ENCODE results near the gene USP40. TPM values are rescaled to one million over a fixed set of nuclear protein-coding genes. Genes with fewer than 3 reads are reported as not detected.

The USP40 gene
- total RNA-seq, 1 experiment from 2014 or later = 127 TPM

GRCh38 chr2:233455491-233455890 lies 111.1 kb downstream of the USP40 start:
- peaks cover 41% of the 10 kb centered on the region; the same call in 1 of the 2 replicates for H3K36me3 ChIP-seq (ENCODE audit: low read depth)
- no peaks in the 10 kb centered on the region for H3K27me3 ChIP-seq (ENCODE audit: insufficient read depth, low read depth)
- no peaks in the 10 kb centered on the region for H4K20me1 ChIP-seq (ENCODE audit: insufficient read depth)
- no peaks in the 10 kb centered on the region for H3K79me2 ChIP-seq (ENCODE audit: low read depth)
- ChIA-PET CTCF (no interaction called here), POLR2A (ENCODE audit: unreplicated experiment) (interaction anchor here (0.6 kb wide), 2 partner anchors 393 to 1496 kb away, joined by 3 to 4 read pairs; partner anchors contain the start of gene SH3BP4)
- no peak overlapping the region for H3K27ac ChIP-seq
- no TSS peak for BruUV-seq (replicated peaks)
- H2AFZ ChIP-seq = no peak overlapping the region
- DNase-seq = no peak
- H3K4me3 ChIP-seq = no peak overlapping the region
- no peaks in the 10 kb centered on the region for H3K9me2 ChIP-seq (ENCODE audit: insufficient read depth)
- no peaks in the 10 kb centered on the region for H3K9me3 ChIP-seq (ENCODE audit: insufficient read depth, low read depth)
- H3F3A ChIP-seq (ENCODE audit: insufficient read depth, low read depth) = no peaks in the 10 kb centered on the region
- intact Hi-C loops (cut with micrococcal nuclease; ENCODE audit: unreplicated experiment) = no loop called here
- H3K4me2 ChIP-seq = no peak overlapping the region
- no peak for TF ChIP-seq EZH2 (IDR thresholded peaks at IDR 0.05; ENCODE audit: low read depth)
- TF ChIP-seq CTCF (conservative IDR thresholded peaks at IDR 0.05) = no peak
- H3K4me1 ChIP-seq (replicated peaks; ENCODE audit: insufficient read depth) = no peaks in the 10 kb centered on the region

- TF ChIP-seq EZH2 (IDR thresholded peaks at IDR 0.05; ENCODE audit: low read depth) (no peak), CTCF (conservative IDR thresholded peaks at IDR 0.05) (no peak)
- Histone ChIP-seq H3K4me3 (no peak overlapping the region), H3K36me3 (ENCODE audit: low read depth) (peaks cover 41% of the 10 kb centered on the region; the same call in 1 of the 2 replicates), H3K9me2 (ENCODE audit: insufficient read depth) (no peaks in the 10 kb centered on the region), H3K27ac (no peak overlapping the region), H3K27me3 (ENCODE audit: insufficient read depth, low read depth) (no peaks in the 10 kb centered on the region), H4K20me1 (ENCODE audit: insufficient read depth) (no peaks in the 10 kb centered on the region), H3K4me1 (replicated peaks; ENCODE audit: insufficient read depth) (no peaks in the 10 kb centered on the region), H3F3A (ENCODE audit: insufficient read depth, low read depth) (no peaks in the 10 kb centered on the region), H3K9me3 (ENCODE audit: insufficient read depth, low read depth) (no peaks in the 10 kb centered on the region), H3K79me2 (ENCODE audit: low read depth) (no peaks in the 10 kb centered on the region), H3K4me2 (no peak overlapping the region), H2AFZ (no peak overlapping the region)
- intact Hi-C loops (cut with micrococcal nuclease; ENCODE audit: unreplicated experiment) = no loop called here
- POLR2A ChIA-PET (ENCODE audit: unreplicated experiment) = interaction anchor here (0.6 kb wide), 3 partner anchors 112 to 1497 kb away, joined by 3 to 4 read pairs (median 4); partner anchors contain the start of genes SH3BP4 and USP40
- DNase-seq = no peak
- CTCF ChIA-PET = no interaction called here
- BruUV-seq (replicated peaks) = no TSS peak
These were observed 111.6 kb downstream of the USP40 start for GRCh38 chr2:233455006-233455405.

GRCh38 chr2:233453916-233454315 lies 112.7 kb downstream of the USP40 start:
- H3K4me3 ChIP-seq = no peak overlapping the region
- H3K36me3 ChIP-seq (ENCODE audit: low read depth) = peaks cover 41% of the 10 kb centered on the region
- no peak overlapping the region for H3K27ac ChIP-seq
- CTCF ChIA-PET = no interaction called here
- no peaks in the 10 kb centered on the region for H3K27me3 ChIP-seq (ENCODE audit: insufficient read depth, low read depth)
- no peaks in the 10 kb centered on the region for H3K9me2 ChIP-seq (ENCODE audit: insufficient read depth)
- H3F3A ChIP-seq (ENCODE audit: insufficient read depth, low read depth) = no peaks in the 10 kb centered on the region
- no peak overlapping the region for H2AFZ ChIP-seq
- no peaks in the 10 kb centered on the region for H3K4me1 ChIP-seq (replicated peaks; ENCODE audit: insufficient read depth)
- BruUV-seq (replicated peaks) = no TSS peak
- no peaks in the 10 kb centered on the region for H3K79me2 ChIP-seq (ENCODE audit: low read depth)
- intact Hi-C loops (cut with micrococcal nuclease; ENCODE audit: unreplicated experiment) = no loop called here
- no peaks in the 10 kb centered on the region for H4K20me1 ChIP-seq (ENCODE audit: insufficient read depth)
- TF ChIP-seq CTCF (conservative IDR thresholded peaks at IDR 0.05) (no peak), EZH2 (IDR thresholded peaks at IDR 0.05; ENCODE audit: low read depth) (no peak)
- no peak overlapping the region for H3K4me2 ChIP-seq
- no peaks in the 10 kb centered on the region for H3K9me3 ChIP-seq (ENCODE audit: insufficient read depth, low read depth)
- POLR2A ChIA-PET (ENCODE audit: unreplicated experiment) = no interaction called here
- DNase-seq = no peak

All from PC-9 (cell line).